ENCODE data around the gene GALK2.
"Not testable (repeated sequence)": the region's sequence is repeated elsewhere in the genome, so short reads cannot be mapped to it uniquely, and the experiment has no call there.

GALK2 gene

DNA sequence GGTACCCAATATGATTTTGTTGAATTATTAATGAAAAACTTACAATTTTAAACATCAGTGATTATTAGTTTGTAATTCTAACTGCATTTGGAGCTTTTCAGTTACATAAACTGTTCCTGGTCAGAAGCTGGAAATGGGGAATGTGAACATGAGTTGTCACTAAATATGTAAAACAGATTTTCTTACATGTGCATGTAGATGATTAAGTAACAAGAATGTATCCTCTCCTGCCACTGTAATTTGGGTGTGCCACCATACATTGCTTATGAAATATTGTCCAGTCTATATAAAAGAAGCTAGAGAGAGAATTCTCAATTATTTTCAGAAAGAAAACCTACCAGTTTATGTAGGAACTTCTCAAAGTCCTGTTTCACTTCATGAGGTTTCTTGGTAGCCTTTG lies 161.4 kb downstream of the GALK2 start:
- no peak for DNase-seq (ENCODE audit: low spot score)

DNA sequence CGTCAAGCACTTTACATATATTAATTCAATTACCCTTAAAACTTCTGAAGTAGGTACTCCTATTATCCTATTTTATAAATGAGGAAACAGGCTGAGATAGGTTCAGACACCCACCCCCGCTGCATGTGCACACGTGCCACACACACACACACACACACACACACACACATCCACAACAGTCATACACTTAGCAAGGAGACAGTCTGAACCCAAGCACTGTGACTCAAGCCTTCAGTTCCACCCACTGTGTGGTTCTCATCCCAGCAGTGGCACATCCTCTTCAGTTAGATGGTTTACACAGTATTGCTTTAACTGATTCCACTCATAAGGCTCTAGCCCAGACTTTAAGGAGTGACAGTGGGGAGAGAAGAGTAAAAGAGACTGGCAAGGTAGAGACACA lies 161.9 kb downstream of the GALK2 start:
- no peak for DNase-seq (ENCODE audit: low spot score)

DNA sequence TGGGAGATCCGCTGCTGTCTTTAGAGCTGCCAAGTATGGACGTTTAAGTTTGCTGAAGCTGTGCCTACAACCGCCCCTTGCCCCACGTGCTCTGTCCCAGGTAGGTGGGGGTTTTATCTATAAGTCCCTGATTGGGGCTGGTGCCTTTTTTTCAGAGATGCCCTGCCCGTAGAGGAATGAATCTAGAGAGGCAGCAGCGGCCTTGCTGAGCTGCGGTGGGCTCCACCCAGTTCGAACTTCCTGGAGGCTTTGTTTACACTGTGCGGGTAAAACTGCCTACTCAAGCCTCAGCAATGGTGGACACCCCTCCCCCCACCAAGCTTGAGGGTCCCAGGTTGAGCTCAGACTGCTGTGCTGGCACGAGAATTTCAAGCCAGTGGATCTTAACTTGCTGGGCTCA lies 169.6 kb downstream of the GALK2 start:
- no peak for DNase-seq (ENCODE audit: low spot score)

DNA sequence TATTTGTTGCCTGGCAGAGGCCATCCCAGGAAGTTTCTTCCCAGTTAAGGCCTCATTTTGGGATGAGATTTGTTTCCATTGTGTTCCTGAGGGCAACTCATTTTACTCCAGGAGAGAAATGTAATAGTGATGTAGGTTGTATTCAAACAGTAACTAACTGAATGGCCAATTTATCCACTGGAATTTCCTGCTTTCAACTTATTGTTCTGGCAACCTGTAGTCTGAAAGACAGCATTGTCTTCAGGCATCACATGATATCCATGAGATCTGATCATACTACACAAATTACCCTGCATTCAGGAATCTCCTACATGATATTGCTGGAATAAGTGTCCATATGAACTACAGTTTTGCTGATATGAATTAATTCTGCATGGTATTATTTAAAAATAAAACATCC lies 173.5 kb downstream of the GALK2 start:
- DNase-seq (ENCODE audit: low spot score), result no peak

DNA sequence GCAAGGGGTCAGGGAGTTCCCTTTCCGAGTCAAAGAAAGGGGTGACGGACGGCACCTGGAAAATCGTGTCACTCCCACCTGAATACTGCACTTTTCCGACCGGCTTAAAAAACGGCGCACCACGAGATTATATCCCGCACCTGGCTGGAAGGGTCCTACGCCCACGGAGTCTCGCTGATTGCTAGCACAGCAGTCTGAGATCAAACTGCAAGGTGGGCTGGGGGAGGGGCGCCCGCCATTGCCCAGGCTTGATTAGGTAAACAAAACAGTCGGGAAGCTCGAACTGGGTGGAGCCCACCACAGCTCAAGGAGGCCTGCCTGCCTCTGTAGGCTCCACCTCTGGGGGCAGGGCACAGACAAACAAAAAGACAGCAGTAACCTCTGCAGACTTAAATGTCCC lies 184.4 kb downstream of the GALK2 start:
- DNase-seq (ENCODE audit: low spot score), result not testable (repeated sequence)

DNA sequence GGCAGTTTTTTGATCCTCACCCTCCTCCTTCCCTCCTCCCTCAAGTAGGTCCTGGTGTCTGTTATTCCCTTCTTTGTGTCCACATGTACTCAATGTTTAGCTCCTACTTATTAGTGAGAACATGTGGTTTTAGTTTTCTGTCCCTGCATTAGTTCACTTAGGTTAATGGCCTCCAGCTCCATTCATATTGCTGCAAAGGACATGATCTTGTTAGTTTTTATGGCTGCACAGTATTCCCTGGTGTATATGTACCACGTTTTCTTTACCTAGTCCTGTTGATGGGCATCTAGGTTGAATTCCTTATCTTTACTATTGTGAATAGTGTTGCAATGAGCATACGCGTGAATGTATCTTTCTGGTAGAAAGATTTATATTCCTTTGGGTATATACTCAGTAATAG lies 191.3 kb downstream of the GALK2 start:
- DNase-seq (ENCODE audit: low spot score), result peak; percentile 12

DNA sequence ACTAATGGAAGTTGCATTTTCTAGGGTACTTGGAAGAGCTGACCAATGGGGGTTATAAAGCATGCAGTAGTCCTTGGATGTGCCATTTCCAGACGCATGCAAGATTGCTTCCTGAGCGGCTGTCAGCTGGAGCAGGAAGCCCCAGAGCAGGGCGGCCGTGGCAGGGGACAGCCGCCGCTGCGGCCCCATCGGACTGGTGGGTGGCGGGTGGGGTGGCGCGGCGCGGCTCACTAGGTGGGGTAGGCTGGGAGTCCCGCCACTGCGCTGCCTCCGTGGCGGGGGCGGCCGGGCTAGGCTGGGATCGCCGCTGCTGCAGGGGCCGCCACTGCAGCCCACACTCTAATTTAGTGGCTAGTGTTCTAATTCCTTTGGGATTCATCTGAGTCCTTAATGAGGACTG lies 196.4 kb downstream of the GALK2 start:
- DNase-seq (ENCODE audit: low spot score), result no peak

DNA sequence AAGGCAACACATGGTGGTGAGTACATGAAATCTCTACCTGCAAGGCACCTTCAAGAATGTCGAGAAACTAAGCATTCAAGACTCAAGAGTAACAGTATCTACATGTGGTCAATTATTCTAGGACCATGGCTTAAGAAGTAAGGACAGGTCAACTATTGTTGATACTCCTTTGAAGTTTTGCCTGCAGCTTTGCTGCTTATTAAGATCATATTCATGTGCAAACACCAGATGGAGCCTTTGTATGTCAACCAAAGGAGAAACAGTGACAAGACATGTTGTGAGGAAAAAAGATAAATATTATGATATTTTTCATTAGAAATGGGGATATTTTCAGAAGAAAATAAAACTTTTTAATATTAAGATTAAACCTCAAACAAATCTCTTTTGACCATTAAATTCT lies 200.7 kb downstream of the GALK2 start:
- DNase-seq (ENCODE audit: low spot score), result no peak

DNA sequence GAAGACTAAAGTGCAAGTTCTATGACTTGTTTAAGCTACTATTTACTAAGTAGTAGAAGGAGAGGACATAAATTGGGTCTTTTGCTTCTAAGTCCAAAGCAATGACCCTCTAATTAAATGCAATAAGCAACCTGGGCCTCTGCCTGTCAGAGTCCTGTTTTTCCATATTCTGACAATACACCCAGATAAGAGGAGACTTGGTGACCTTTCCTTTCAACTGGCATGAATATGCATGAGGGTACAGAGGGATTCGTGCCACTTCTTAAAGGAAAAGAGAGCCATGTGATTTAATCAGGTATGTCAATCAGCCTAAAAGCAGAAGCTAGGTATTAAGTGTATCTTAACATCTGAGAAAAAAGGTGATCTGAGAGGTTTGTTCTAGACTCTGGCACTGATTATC lies 202.3 kb downstream of the GALK2 start:
- DNase-seq (ENCODE audit: low spot score), result peak; percentile 66

DNA sequence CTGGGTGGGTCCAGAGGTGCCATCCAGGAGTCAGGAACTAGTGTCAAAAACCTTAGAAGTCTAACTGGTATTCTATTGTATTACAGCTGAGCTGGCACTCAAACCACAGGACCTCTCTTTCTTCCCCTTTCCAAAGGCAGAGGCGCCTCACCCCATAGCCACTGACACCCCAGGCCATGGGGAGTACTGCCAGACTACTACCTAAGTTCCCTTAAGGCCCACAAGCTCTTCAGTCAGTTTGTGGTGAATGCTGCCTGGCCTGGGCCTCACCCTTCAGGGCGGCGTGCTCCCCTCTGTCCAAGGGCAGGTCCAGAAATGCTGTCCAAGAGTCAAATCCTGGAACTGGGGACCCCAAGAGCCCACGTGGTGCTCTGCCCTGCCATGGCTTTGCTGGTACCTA lies 209.9 kb downstream of the GALK2 start:
- DNase-seq (ENCODE audit: low spot score), result no peak

DNA sequence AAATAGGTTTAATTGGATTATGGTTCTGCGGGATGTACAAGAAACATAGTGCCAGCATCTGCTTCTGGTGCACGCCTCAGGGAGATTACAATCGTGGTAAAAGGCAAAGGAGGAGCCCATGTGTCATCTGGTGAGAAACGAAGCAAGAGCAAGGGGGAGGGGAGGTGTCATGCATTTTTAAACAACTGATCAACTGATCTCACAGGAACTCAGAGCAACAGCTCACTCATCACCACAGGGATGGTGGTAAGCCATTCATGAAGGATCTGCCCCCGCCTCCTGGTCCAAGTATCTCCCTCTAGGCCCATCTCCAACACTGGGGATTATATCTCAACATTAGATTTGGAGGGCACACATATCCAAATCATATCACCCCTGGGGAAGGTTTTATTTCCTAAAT lies 210.9 kb downstream of the GALK2 start:
- peak; percentile 34 for DNase-seq (ENCODE audit: low spot score)

Small RNA genes within 50 kb of the gene (small RNA-seq; reads per million reads assigned to genes)
- gene MIR4716, result 0 reads per million in 2 experiments
- 0 reads per million in 2 experiments for gene RF00019
- gene RN7SL307P, result 0 to 0.04 reads per million in 2 experiments

Data from SK-N-DZ (cell line).